GM21529 (cell line): ENCODE data around the gene TULP3.
"Not testable (repeated sequence)": the region's sequence is repeated elsewhere in the genome, so short reads cannot be mapped to it uniquely, and the experiment has no call there.

Experiments
- ATAC-seq: cut with Tn5 transposase; IDR thresholded peaks from one replicate; pipeline ENCODE4 v1.9.1; 2021; ENCODE audit not compliant: unreplicated experiment

TULP3 gene

GRCh38 chr12:2890388-2891239 lies at the start of gene TULP3:
Gene TULP3, plus strand, starts transcription at chr12:2890891. Its CDS starts 57 bp downstream, at chr12:2890948.
- peak; percentile 95 for ATAC-seq

GRCh38 chr12:2841056-2841650 lies 49.5 kb upstream of the TULP3 start:
- ATAC-seq: no peak

DNA sequence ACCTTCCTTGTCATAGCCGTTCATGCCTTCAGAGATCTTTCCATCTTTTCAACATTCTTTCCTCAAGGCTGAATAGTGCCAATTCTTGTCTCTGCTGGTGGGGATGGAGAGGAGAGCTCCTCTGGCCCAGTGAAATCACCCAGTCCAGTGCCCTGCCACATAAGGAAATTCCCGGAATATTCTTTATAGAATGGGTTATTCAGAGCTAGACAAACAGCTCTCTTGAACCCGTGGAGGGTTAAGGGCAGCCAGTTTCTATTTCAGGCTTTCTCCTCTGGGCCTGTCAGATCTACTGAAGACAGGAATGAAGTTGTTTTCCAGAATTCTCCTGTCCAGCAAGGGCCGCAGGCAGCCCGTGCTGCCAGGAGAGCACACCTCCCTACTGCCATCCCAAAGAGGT lies 47.7 kb upstream of the TULP3 start:
- ATAC-seq: no peak

- ATAC-seq: no peak
Observed at GRCh38 chr12:2844786-2845185, 45.9 kb upstream of the TULP3 start.

DNA sequence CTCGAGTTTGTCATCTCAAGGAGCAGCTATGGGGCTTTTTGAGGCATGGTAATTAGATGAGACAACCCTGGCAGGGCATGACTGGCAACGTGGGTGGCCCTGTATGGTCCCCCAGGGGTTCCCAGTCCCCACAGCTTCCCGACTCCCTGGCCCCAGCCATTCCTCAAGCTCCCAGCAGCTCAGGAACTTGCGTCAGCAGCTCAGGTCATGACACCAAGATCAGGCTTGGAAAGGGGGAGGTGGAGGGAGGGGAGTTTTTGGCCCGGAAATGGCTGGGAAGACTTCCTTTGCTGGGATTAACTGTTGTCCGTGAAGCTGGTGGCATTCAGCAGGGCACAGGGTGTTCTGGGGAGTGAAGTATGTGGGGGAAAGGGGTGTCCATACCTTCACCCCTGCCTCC lies 45.4 kb upstream of the TULP3 start:
- no peak for ATAC-seq

DNA sequence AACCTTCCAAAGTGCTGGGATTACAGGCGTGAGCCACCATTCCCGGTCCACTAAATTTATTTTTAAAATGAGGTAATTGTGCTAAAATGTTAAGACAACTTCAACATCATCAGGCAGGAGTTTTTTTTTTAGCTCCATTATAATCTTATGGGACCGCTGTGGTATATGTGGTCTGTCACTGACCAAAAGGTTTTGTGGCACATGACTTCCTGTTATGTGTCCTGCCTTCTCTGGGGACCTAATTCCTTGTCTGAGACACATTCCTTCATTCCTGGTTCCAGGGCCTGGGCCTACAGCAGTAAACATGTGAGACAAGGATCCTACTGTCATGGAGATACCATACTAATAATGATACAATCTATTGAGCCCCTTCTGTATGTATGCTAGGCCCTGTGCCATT lies 38.8 kb upstream of the TULP3 start:
- ATAC-seq: no peak

GRCh38 chr12:2853626-2854025 lies 37.1 kb upstream of the TULP3 start:
- ATAC-seq: no peak

DNA sequence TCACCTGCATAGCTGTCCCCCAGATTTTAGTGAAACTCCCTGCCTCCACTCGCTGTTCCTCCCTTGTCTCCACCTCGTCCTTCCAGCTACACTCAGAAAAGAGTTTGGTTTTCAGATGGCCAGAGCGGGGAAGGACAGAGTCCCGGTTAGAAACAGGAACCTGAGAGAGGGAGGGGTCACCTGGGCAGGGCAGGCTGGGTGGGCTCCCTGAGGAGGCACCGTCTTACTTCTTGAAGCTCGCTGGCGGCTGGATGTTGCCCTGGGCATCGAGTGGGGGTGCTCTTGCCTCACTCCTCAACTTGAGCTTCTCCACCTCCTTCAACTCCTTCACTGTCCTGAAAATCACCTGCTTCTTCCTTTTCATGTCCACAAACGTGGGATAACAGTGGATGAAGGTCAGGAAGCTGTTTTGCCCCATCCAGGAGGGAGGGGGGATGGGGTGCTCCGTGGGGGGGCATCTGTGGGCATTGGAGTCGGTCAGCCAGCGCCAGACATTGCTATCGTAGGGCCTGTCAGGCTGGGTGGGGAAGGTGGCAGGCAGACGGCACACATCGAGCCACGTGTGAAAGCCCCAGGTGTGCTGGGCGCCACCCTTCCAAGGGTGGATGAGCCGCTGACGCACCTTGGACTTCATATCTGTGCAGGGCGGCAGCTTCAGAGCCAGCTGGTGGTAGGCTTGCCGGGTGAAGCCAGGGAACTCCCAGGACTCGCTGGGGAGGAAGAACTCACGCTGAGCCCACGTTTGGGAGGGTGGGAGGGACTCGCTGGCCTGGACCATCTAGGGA lies 35.8 kb upstream of the TULP3 start:
- ATAC-seq: no peak

DNA sequence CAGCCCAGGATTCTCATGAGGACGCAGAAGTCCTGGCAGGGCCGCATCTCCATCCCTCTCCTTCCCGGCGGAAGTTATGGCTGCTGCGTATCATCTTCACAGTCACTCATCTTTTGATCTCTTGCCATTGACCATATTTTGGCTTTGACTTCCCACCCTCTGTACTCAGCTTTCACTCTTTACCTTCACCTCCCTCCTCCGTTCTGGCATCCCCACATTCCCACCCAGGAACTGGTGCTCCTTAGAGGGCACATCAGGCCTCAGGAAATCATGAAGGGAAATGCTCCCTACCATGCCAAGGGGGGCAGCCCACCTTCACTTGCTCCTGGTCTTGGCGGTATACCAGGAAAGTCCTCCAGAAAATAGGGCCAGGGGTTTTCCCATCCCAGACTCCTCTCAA lies 35.1 kb upstream of the TULP3 start:
- ATAC-seq: no peak

GRCh38 chr12:2856051-2856450 lies 34.6 kb upstream of the TULP3 start:
- no peak for ATAC-seq

GRCh38 chr12:2857021-2857431 lies 33.7 kb upstream of the TULP3 start, which contains the start of gene TEX52:
Gene TEX52, minus strand, starts transcription at chr12:2857039. Its CDS starts 13 bp downstream, at chr12:2857026.
- no peak for ATAC-seq

DNA sequence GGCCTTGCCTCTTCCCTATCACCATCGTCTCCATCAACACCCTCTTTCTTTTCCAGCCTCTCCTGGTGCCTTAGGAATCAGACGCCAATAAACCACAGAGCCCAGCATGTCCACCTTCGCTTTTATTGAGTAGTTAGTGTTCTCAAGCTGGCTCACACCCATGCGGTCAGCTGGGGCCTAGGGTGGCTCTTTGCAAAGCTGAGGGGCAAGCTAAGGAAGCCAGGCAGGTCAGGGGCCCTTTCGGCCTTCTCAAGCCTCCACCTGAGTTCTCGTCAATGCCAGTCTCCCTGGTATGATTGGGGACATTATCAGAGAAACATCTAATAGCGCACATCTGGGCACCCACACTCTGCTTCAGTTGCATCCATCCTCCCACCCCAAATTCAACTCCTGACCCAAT lies 33.1 kb upstream of the TULP3 start:
- no peak for ATAC-seq

DNA sequence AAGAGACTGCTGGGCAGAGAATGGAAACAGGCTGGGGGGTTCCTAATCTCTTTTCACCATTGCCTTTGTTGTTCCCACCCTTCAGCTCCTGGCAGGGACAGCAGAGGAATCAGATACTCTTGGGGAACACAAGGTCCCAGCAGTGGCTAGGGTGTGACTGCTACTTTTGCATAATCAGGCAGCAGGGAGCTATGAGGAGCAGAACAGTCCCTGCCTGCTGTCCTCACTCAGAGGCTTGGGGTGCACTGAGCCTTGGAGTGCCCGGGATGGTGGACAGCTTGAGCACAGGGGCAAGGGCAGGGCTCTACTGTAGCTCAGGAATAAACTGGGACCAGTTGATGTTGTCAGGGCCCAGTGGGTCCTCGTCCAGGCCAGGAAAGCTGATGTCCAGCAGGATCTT lies 32.4 kb upstream of the TULP3 start:
- ATAC-seq: no peak

DNA sequence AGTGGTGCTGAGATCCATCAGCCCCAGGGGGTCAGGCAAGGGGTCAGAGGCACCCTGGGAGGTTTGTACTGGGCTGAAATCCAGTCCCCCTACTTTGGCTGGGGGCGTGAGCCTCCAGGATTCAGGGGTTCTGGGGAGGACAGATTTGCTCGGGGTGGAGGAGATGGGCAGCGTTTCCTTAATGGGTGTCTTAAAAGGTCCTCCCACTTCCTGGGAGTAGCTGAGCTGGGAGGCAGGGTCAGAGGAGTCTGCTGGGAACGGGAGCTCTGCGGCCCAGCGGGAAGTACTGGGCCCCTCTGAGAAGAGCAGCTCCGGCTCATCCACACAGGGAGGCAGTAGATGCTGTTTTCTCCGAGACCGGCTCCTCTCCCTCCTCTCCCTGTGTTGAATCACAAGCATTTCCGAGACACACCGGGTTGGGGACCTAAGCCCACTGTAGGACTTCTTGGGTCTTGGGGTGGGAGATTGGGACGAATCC lies 31.7 kb upstream of the TULP3 start:
- no peak for ATAC-seq

DNA sequence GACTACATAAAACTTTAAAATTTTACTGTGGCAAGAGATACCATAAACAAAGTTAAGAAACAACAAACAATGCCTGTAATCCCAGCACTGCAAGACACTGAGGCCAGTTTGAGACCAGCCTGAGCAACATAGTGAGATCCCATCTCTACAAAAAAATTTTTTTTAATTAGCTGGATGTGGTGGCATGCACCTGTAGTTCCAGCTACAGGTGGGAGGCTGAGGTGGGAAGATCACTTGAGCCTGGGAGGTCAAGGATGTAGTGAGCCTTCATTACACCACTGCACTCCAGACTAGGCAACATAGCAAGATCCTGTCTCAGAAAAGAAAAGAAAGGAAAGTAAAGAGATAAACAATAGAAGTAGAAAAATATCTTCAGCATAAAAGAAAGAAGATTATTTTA lies 30.5 kb upstream of the TULP3 start:
- ATAC-seq: no peak

DNA sequence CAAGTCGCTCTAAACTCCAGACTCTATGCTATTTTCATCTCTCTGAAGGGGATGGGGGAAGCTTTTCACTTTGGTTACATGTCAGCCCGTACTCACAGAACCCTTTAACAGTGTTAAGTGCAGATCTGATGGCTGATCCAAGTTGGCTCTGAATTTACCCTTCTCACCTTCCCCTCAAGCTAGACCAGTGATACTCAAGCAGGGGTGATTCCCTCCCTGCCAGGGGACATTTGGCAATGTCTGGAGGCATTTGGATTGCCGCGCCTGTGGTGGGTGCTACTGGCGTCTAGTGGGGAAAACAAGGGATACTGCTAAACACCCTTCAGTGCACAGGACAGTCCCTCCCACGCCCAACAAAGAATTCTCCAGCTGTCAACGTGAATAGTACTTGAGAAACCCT lies 27.8 kb upstream of the TULP3 start:
- ATAC-seq: no peak

GRCh38 chr12:2863402-2863801 lies 27.3 kb upstream of the TULP3 start:
- ATAC-seq: not testable (repeated sequence)

DNA sequence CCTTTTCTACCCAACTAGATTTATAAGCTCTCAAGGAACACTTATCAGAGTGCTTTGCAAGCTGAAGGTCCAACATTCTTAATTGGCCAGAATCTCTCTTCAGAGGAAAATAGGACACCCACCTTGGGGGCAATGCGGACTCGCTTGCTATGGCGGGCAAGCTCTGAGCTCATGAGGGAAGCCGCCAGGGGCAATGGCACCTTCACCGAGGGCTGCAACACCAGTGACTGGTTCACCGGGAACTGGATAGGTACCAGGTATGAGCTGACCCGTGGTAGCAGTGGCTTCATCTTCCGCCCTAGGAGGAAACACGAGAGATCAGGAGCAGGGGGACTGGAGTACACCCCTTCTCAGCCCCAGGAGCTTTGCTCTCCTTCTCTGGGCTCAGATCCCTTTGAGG lies 26.5 kb upstream of the TULP3 start:
- no peak for ATAC-seq

DNA sequence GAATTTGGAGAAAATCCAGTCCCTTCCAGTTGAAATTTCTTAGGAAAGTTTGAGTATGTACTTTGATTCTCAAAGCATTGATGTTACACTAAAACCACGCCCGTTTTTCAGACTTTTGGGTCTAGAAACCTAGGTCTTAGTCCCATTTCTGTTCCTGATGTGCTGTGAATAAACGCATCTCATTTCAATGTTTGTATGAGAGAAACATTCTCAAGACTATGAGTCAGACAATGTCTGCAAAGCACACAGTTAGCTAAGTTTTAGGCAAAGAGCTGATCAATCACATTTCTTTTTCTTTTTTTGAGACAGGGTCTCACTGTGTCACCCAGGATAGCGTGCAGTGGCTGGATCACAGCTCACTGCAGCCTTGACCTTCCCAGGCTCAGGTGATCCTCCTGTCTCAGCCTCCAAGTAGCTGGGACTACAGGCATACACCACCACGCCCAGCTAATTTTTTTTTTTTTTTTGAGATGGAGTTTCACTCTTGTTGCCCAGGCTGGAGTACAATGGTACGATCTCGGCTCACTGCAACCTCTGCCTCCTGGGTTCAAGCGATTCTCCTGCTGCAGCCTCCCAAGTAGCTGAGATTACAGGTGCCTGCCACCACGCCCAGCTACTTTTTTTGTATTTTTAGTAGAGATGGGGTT lies 21.6 kb upstream of the TULP3 start:
- ATAC-seq: not testable (repeated sequence)

GRCh38 chr12:2876431-2877046 lies 14.2 kb upstream of the TULP3 start:
- ATAC-seq: peak; percentile 35
